CD4-positive, alpha-beta T cell treated with Interleukin-2 at 100 ng/mL for 4 hours (primary cell): ENCODE results near the gene PAIP1.
"Not testable (repeated sequence)": the region's sequence is repeated elsewhere in the genome, so short reads cannot be mapped to it uniquely, and the experiment has no call there.

Source experiments
- DNase-seq: peaks from one replicate; pipeline ENCODE4 v3.0.0-alpha.2; 2020; ENCODE audit warnings: low spot score

PAIP1 gene, protein sequence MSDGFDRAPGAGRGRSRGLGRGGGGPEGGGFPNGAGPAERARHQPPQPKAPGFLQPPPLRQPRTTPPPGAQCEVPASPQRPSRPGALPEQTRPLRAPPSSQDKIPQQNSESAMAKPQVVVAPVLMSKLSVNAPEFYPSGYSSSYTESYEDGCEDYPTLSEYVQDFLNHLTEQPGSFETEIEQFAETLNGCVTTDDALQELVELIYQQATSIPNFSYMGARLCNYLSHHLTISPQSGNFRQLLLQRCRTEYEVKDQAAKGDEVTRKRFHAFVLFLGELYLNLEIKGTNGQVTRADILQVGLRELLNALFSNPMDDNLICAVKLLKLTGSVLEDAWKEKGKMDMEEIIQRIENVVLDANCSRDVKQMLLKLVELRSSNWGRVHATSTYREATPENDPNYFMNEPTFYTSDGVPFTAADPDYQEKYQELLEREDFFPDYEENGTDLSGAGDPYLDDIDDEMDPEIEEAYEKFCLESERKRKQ

DNA sequence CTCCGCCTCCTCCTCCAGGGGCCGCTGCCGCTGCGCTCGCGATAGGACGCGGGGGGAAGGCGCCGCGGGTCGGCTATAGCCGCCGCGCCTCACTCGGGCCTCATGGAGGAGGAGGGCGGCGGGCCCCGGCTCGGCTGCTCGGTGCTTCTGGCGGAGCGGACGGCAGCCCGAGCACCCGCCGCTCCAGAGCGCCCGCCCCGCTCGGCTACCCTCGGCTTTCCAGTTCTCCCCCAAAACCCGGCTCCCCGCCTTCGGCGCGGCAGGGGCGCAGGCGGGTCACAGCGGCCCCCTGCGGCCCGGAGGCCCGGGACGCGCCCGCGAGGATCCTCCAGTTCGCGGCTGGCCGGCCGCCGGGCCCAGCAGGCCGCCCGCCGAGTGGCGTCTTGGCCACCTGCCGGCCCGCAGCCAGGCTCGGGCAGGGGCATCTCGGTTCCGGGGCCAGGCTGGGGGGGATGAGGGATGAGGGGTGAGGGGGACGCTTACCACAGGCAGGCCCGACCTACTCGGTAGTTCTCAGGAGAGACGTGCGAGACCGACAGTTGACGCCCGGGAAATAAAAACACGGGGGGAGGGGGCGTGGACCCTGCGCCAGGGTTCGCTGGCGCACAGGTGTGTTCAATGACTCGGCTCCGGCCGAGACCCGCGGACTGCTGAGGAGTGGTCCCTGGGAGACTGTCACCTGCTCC is at the start of gene PAIP1:
Gene PAIP1, minus strand, starts transcription at position 221 of the 686 bp plus-strand sequence. CDS start 231 bp downstream, outside the sequence.
- peak; percentile 82 for DNase-seq

DNA sequence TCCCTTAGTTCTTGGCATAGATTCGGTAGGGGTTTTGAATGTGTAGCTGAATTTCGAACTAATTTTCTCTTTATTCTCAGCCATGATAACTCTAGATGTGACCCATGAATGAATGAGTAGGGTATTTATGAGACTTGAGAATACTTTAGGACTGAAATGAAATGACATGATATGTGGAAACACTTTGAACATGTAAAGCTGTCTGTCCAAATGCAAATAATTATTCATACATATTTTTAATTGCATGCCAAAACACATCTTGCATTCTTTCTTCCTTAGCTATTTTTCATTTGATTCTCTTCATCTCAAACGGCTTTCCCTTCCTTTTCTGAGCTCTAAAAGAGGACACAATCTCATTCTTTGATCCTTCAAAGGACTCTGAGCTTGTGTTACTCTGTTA is 49.5 kb upstream of the PAIP1 start:
- DNase-seq = no peak

DNA sequence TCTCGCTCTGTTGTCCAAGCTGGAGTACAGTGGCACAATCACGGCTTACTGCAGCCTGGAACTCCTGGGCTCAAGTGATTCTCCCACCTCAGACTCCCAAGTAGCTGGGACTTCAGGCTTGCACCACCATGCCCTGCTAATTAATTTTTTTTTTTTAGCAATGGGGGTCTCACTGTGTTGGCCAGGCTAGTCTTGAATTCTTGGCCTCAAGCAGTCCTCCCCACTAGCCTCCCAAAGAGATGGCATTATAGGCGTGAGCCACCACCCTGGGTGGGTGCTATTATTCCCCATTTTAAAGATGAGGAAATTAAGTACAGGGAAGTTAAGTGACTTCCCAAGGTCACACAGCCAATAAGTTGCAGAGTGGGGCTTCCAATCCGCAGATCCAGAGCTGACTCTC is 47.8 kb upstream of the PAIP1 start:
- no peak for DNase-seq

DNA sequence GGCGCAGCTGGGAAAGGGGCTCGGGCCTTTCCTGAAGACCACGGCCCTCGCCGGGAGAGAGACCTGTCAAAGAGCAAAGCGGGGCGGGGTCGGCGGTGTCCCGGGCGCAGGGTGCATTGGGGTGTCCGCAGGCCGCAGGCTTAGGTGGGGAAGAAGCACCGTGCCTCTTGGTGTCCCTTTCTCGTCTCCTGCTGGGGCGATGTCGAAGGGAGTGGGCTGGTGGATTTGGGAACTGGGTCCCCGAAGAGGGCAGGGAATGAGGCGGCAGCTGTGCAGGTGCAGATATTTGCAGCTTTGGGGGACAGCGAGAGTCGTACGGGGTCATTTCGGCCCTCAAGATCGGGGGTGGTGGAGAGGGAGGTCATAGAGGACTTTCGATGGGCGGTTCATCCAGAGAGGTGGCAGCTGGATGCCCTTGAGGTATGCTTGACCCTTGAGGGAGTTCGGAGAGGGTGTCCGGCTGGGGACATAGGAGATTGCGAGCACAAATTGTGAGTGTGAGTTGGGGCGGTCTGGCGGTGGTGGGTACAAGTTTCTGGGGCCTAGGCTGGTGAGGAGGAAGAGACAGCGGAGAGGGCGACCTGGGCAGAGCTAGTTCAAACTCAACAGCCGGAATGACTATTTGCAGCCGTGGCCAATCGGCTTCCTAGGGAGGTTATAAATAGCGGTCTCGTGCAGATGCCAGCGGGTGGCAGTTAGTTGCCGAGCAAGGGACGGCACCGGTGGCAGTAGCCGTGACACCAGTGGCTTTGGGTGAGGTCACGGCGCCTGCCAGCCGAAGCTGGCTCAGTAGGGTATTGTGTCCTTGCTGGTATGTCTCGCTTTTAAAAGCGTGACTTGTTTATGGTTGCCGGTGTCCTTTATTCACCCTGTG is 46.7 kb upstream of the PAIP1 start:
- peak; percentile 80 for DNase-seq

DNA sequence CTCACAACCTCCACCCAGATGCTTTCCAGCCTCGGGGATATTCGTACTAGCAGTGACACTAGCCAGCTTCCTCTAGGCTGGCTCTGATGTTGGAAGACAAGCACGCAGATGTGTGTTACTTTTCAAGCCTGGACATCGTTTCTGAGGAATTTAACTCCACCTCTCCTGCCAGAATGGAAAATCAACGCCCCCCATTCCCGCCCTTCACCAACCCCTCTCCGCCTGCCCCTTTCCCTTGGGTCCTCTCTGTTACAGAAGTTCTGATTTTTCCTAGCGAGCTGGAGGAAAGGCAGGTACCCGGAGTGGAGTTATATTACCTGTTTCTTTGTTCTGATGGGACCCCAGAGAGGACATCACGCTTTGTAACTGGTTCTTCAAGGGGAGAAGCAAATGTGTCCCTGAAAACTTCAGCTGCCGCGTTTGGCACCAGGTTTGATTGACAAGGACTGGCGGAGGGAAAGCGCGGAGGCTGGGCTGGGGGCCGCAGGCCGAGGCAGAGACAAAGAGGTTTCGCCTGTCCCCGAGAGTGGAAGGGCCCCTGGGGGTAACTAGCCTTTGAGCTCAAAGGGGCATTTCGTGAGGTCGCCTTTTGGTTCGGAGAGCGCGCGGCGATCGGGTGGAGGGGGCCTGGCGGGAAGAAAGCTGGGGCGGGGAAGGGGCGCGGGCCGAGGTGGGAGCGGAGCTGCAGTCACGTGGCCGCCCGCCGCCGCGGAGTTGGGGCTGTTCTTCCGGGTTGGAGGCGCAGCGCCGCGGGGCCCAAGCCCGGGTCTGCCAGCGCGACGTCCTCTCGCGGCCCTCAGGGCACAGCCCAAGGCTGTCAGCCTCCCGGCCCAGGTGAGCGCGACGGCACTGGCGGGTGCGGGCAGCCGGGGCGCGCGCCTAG is 45.8 kb upstream of the PAIP1 start, which contains the start of gene NNT:
Gene NNT, plus strand, starts transcription at position 720 of the 883 bp plus-strand sequence. CDS start 6,016 bp downstream, outside the sequence.
- peak; percentile 72 for DNase-seq

DNA sequence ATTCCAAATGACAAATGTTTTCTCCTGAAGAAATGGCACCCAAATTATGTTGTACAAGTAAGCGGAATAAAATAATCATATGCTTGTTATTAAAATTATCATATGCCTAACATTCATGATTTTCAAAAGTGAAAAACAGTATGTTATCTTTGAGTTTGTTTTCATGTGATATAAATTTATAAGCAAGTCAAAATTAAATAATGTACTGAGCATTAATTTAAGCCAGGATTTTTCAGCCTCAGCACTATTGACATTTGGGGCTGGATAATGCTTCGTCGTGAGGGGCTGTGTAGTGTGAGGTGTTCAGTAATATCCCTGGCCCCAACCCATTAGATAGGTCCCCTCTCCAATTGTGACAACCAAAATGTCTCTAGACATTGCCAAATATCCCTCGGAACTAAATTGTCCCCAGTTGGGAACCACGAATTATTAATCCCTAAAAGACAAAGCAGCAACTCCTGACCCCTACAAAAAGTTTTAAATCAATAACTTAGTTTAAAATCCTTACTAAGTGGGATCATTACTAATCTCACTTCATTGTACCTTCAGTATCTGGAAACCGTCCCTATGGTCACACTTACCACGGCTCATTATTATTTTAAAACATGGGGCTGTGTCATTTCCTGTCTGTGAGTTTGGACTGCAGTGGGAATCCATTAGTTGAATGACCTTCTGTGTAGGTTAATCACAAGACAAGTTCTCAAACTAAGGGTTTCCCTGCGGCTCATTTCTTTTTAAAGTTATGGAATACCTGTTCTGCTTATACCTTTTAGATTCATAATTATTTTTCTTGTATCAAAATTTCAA is 44.8 kb upstream of the PAIP1 start:
- no peak for DNase-seq

DNA sequence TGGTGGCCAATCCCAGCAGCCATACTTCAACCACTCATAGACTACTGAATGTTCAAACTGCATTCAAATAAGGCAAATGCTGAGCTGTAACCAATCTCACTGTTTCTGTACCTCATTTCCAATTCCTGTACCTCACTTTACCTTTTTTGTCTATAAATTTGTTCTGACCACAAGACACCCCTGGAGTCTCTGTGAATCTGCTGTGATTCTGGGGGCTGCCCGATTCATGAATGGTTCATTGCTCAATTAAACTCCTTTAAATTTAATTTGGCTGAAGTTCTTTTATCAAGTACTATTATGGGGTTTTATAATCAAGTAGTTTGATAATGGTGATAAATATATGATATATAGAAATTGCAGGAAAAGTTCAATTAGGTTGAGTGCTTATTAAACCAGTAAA is 42.0 kb upstream of the PAIP1 start:
- DNase-seq = not testable (repeated sequence)

DNA sequence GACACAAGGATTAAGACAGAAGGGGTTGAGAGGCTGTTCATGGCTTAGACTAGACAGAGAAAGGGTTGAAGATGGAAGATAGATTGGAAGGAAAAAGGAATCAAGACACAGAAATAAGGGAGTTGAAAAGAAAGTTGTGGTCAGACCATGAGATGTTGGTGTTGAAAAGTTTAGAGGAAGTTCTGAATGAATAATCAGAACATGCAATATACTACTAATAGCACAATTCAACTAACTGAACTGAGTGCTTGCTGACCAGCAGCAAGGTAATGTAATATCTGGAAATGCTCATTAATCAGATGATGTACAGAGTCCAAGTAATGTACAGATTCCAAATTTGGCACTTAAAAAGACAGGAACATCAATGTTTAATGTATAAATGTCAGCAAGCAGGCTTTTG is 35.5 kb upstream of the PAIP1 start:
- DNase-seq = no peak

DNA sequence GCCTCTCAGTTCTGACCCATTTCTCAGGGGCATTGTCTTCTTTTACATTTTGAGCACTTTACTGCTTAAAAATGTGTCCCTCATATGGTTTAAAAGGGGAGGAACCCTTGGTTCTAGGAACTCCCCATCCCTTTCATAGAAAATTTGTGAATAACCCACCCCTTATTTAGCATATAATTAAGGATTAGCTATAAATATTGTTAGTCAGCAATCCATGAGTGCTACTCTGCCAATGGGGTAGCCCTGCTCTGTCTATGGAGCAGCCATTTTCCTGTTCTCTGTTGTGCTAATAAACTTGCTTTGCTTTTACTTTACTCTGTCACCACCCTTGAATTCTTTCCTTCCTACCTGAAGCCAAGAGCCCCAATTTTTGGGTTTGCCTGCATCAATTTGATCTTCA is 33.8 kb upstream of the PAIP1 start:
- no peak for DNase-seq

DNA sequence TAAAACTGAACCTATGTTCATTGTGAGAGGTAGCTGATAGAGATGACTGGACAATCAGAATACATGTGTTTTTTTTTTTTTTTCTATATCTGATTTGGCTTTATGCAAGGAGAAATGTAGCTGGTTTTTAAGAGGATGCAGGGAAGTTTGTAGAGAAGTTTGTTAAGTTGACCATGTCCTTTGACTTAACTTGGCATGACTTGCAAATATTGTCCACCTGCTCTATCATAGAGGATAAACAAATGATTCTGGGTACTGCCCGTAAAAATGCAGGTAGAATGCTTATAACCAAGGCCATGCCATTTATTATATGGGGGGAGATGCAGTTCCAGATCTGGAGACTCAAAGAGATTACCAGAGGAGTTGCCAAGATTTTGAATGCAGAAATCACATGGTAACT is 32.4 kb upstream of the PAIP1 start:
- no peak for DNase-seq

DNA sequence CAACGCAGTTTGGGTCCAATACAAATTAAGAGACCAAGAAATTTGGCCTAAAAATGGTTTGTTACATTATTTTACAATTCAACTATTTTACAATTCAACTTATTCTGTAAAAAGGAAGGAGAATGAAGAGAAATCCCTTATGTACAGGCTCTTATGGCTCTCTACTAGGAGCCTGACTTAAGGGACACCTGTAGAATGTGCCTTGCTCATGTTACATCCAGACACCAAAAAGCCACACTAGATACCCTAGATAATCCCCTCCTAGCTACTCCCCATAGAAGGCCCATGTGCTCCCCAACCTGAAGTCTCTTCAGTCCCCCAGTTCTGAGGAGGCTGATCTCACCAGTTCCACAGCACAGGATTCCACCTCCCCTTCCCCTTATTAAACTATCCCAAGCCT is 32.0 kb upstream of the PAIP1 start:
- DNase-seq = no peak

DNA sequence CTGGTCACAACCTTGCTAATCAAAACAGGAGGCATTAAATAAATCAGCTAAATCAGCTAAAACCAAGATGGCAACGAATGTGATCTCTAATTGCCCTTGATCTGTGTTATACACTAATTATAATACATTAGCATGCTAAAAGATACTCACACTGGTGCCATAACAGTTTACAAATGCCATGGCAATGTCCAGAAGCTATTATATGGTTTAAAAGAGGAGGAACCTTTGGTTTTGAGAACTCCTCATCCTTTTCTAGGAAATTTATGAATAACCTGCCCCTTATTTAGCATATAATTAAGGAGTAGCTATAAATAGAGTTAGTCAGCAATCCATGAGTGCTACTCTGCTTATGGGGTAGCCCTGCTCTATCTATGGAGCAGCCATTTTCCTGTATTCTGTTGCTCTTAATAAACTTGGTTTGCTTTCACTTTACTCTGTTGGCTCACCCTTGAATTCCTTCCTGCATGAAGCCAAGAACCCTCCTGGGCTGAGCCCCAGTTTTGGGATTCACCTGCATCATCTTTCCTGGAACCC is 27.4 kb upstream of the PAIP1 start:
- no peak for DNase-seq

DNA sequence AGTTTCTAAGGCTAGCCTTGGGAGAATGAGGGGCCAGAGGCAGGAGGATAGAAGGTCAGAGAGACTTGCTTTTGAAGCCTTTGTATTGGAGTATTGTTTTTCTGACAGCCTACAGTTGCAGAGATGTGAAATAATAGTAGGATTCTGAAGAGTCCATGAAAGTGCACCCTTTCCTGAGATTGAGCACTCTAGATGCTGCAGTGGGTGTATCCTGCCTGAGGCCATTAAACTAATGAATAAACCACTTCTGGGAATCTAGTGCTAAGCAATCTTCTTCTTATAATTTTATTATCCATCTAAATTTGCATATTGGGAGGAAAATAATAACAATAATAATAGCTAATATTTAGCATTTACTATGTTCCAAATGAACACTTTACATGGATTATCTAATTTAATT is 26.8 kb upstream of the PAIP1 start:
- no peak for DNase-seq

DNA sequence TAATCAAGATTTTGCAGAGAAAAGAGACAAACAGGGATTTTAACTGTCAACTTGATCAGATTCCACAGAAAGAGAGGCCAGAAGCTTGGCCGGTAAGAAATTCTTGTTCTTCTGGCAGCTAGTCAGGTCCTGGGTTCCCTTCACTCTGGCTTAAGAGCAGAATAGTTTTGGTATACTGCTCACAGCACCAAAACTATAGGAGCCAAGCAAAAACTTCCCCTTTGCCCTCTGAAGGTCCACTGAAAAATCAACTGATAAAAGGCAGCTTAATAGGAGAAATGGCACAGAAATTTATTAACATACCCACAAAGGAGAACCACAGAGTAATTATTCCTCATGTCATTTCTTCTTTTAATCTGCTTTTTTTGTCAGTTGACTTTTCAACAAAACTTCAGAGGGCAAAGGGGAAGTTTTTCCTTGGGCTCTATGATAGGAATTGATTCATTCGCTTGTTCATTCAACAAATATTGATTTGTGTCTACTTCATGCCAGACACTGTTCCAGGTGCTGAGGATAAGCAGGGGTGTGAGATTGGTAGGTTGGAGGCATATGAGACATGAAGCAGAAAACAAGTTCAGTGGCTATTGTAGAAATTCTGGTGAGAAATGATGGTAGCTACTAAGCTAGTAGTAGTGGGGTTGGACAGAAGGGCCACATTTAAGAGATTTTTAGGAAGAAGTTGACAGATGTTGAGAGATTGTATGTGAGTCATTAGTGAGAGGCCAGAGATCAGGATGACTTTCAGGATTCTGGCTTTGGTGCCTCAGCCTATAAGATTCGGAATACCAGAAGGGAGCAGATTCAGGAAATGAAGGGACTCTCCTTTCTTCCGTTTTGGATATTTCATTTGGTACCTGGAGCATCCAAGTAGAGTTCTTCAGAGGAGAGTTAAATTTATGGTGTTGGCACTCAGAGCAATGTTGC is 25.5 kb upstream of the PAIP1 start:
- no peak for DNase-seq

DNA sequence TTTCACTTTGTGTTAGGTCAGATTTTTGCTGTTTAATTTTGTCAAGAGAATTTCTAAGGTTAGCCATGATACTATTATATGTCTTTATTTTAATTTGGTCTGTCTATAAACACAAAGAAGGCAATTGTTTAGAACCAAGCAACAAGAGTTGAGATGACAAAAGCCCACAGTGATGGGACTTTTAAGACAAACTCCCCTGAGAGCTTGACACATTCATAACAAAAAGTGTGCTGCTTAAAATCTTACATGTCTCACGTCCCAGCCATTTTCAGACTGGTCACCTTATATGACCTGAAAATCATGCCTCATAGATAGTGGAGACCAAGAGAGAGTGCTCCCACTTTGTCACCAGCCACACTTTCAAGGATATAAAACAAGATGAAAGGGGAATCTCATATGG is 24.5 kb upstream of the PAIP1 start:
- DNase-seq = no peak

DNA sequence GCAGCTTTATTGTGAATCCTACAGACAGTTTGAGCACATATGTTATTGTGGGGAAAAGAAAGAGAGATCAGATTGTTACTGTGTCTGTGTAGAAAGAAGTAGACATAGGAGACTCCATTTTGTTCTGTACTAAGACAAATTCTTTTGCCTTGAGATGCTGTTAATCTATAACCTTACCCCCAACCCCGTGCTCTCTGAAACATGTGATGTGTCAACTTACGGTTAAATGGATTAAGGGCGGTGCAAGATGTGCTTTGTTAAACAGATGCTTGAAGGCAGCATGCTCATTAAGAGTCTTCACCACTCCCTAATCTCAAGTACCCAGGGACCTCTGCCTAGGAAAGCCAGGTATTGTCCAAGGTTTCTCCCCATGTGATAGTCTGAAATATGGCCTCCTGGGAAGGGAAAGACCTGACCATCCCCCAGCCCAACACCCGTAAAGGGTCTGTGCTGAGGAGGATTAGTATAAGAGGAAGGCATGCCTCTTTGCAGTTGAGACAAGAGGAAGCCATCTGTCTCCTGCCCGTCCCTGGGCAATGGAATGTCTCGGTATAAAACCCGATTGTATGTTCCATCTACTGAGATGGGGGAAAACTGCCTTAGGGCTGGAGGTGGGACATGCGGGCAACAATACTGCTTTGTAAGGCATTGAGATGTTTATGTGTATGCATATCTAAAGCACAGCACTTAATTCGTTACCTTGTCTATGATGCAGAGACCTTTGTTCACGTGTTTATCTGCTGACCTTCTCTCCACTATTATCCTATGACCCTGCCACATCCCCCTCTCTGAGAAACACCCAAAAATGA is 23.7 kb upstream of the PAIP1 start:
- DNase-seq = not testable (repeated sequence)

DNA sequence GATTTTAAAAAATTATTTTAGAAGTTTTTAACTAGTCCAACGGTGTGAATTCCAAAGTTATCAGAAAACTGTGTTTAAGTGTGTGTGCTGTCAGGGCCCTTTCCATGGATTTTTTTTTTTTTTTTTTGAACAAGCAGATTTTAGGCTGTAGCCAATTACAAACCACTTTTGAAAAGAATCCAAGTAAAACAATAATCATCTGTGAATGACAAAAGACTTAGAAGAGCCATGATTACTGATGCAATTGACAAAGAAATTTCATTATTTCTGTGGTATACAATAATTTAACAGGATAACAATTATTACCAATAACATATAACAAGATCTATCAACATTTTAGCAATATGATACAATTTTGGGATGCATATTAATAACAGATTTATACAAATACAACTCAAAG is 16.2 kb upstream of the PAIP1 start:
- no peak for DNase-seq

DNA sequence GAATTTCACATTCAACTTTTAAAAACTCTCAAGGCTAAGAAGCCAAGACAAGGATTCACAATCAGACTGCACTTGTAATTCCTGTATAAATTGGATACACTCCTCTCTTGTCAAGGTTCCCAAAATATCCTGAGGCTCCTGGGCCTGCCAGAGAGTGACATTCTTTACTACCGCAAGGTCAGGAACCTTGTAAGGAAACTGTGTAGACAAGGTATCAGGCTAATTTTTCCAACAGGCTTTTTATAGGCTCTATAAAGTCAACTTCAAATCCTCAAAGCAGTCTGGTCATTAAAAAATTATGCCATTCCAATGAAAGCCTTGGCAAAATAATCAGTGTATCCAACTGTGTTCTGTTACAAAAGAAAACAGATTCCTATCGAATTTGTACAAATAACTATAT is 15.5 kb upstream of the PAIP1 start:
- no peak for DNase-seq
